GM20000 (cell line): ENCODE data around the gene SPC25.
"Not testable (repeated sequence)": the region's sequence is repeated elsewhere in the genome, so short reads cannot be mapped to it uniquely, and the experiment has no call there.

Experiments used
- DNase-seq: peaks from one replicate; pipeline ENCODE4 v3.0.0; 2012; ENCODE audit warnings: low spot score
- CTCF ChIP-seq: IDR thresholded peaks from 2 replicates; pipeline ENCODE4 v1.5.1; 2012; ENCODE audit warnings: mild to moderate bottlenecking, control low read depth; ENCODE audit errors: extremely low read depth, missing control alignments

The SPC25 gene, protein sequence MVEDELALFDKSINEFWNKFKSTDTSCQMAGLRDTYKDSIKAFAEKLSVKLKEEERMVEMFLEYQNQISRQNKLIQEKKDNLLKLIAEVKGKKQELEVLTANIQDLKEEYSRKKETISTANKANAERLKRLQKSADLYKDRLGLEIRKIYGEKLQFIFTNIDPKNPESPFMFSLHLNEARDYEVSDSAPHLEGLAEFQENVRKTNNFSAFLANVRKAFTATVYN

DNA sequence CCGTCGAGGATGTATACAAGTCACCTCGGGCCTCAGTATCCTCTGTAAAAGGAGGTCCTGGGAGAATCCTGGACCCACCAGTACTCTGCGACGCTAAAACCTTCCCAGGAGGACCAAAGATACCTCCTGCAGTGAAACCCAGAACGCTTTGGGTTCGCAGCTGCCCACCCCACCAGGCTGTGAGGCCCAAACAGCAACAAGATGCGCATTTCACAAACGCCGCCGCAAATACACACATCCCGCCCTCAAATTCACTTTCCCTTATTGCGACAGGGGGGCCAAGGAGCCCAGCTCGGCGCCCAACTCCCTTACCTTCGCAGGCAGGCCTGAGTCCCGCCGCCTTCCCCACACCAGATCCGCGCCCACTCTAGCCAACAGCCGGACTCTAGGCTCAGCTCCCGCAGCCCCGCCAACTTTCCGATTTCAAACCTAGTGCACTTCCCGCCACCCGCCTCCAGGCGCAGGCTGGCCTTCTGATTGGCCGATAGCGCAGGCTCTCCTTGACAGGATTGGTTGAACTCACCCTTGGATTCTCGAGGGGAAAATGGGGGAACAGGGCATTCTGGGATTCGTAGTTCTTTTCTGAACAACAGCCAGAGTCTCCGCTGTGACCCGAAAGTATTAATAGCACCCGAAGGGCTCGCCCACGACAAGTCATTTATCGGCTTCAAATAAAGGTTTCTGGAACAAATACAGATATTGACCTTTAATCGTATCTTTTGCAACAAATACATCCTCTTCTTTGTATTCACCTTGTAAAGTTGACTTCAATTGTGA is at the start of gene SPC25:
SPC25 (minus strand) TSS at position 425 of the 777 bp plus-strand sequence. CDS start 911 bp downstream, outside the sequence.
- TF ChIP-seq CTCF = no peak

DNA sequence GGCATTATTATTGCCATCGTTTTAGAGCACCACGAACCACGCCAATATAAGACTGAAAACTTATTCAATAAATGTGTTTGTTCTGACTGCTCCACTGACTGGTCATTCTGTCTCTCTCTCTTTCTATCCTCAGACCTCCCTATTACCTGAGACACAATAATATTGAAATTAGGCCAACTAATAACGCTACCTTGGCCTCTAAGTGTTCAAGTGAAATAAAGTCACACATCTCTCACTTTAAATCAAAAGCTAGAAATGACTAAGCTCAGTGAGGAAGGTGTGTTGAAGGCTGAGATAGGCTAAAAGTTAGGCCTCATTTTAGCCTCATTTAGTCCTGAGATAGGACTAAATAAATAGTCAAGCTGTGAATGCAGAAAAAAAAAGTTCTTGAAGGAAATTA is 49.7 kb upstream of the SPC25 start:
- DNase-seq = no peak
- TF ChIP-seq CTCF = no peak

More for the DNA sequence above, at the start of gene SPC25:
- peak; percentile 91 for DNase-seq

- DNase-seq = no peak
- TF ChIP-seq CTCF = no peak
Observed at GRCh38 chr2:168939061-168939460, 48.8 kb upstream of the SPC25 start.

GRCh38 chr2:168935810-168936581 is 45.8 kb upstream of the SPC25 start:
- no peak for TF ChIP-seq CTCF
- DNase-seq = no peak

GRCh38 chr2:168934826-168935225 is 44.6 kb upstream of the SPC25 start:
- TF ChIP-seq CTCF = no peak
- DNase-seq = no peak

GRCh38 chr2:168932174-168932573 is 41.9 kb upstream of the SPC25 start:
- DNase-seq = not testable (repeated sequence)

DNA sequence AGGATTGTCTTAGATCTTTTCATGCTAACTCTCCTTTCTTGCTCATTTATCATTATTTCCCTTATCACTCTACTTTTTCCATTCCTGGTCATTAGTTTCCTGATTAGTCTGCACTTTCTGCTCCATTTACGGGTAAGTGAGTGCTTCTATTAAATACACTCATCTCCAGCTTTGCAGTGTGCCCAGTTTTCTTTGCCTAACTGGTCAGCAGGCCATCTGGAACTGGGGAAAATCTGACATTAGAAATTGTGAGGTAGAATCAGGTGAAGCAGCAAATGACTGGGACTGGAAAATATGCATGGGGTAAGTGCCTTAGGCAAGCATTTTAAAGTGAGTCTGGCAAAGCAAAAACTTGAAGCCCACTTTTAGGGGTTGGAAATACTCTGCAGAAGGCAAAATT is 40.0 kb upstream of the SPC25 start:
- TF ChIP-seq CTCF = no peak
- DNase-seq = no peak
